Lower leg skin (tissue), 3 donors: ENCODE measurements around the gene GJA10.

Experiments used
- POLR2A ChIP-seq, 2 donors: fragments of 450-650 bp; IDR thresholded peaks; one replicate each; pipeline ENCODE4 v1.6.1; 2016 to 2017; ENCODE audit warnings: antibody characterized with exemption in 2 of 2, mild to moderate bottlenecking in 1 of 2, moderate library complexity in 1 of 2
- TF ChIP-seq, protein P1 (sequence below), 3 donors: fragments of 450-650 bp; IDR thresholded peaks; one replicate each; pipeline ENCODE4 v1.5.1; 2016; ENCODE audit warnings: antibody characterized with exemption in 3 of 3, mild to moderate bottlenecking in 3 of 3, moderate library complexity in 2 of 3

DNA sequence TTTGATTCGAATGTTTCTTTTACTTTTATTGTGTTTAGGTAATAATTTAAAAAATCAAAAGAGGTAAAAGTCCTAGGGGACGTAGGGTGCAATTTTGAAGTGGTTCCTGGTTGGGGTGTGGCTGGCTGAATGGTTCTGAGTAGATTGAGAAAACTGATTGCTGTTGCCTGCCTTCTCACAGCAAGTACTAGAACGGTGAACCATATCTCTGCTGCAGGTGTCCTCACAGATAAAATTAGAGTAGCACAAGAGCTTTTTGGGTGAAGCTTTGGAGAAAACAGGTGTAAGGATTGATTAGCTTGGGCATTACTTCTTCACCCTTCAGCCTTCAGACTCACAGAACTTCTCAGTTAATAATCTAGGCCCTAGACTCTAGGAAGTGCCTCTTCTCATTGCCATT, 19.8 kb upstream of the GJA10 start:
- no peak for TF ChIP-seq POLR2A (IDR thresholded peaks at IDR 0.05)
- TF ChIP-seq, protein P1, sequence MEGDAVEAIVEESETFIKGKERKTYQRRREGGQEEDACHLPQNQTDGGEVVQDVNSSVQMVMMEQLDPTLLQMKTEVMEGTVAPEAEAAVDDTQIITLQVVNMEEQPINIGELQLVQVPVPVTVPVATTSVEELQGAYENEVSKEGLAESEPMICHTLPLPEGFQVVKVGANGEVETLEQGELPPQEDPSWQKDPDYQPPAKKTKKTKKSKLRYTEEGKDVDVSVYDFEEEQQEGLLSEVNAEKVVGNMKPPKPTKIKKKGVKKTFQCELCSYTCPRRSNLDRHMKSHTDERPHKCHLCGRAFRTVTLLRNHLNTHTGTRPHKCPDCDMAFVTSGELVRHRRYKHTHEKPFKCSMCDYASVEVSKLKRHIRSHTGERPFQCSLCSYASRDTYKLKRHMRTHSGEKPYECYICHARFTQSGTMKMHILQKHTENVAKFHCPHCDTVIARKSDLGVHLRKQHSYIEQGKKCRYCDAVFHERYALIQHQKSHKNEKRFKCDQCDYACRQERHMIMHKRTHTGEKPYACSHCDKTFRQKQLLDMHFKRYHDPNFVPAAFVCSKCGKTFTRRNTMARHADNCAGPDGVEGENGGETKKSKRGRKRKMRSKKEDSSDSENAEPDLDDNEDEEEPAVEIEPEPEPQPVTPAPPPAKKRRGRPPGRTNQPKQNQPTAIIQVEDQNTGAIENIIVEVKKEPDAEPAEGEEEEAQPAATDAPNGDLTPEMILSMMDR (IDR thresholded peaks at IDR 0.05) = no peak
